ENCODE data around the gene SLC37A3.

GRCh38 chr7:140327261-140327661, 71.1 kb downstream of the SLC37A3 start:
- TF ChIP-seq CTCF (IDR thresholded peaks at IDR 0.05) (no peak), POLR2A (IDR thresholded peaks at IDR 0.05) (no peak)
